Tibial nerve (tissue), 4 donors: ENCODE results near the gene JUN. TPM values are rescaled to one million over a fixed set of nuclear protein-coding genes. Genes with fewer than 3 reads are reported as not detected.

ENCODE experiments used
- DNase-seq, 2 donors: peaks; one replicate each; pipeline ENCODE4 v3.0.0-alpha.2; 2019; ENCODE audit warnings: low spot score in 2 of 2
- H3K27ac ChIP-seq, 4 donors: fragments of 200-600 bp; sonication (generic) in 3 of 4; one replicate each; pipeline ENCODE4 v1.5.1; 2017 to 2019; ENCODE audit warnings: mild to moderate bottlenecking in 1 of 4
- H3K27me3 ChIP-seq, 2 donors: fragments of 200-600 bp; sonication (generic) in 1 of 2; one replicate each; pipeline versions ENCODE4 v1.5.1 to v1.6.0; 2017 to 2019
- H3K36me3 ChIP-seq, 3 donors: fragments of 200-600 bp; sonication (generic); one replicate each; pipeline ENCODE4 v1.5.1; 2018 to 2019
- H3K4me1 ChIP-seq, 4 donors: fragments of 200-600 bp; sonication (generic) in 3 of 4; one replicate each; pipeline ENCODE4 v1.5.1; 2017 to 2019
- H3K4me3 ChIP-seq, 4 donors: fragments of 200-600 bp; sonication (generic) in 3 of 4; one replicate each; pipeline ENCODE4 v1.5.1; 2017 to 2019; ENCODE audit warnings: mild to moderate bottlenecking in 1 of 4, moderate library complexity in 1 of 4
- H3K9me3 ChIP-seq, 4 donors: fragments of 200-600 bp; sonication (generic) in 3 of 4; one replicate each; pipeline ENCODE4 v1.5.1; 2017 to 2019
- EP300 ChIP-seq, 2 donors: sonication (generic); formaldehyde crosslinking; IDR thresholded peaks; one replicate each; pipeline ENCODE4 v1.6.1; 2017; ENCODE audit warnings: antibody characterized with exemption in 2 of 2, mild to moderate bottlenecking in 1 of 2
- POLR2A ChIP-seq, 2 donors: fragments of 450-650 bp; IDR thresholded peaks; one replicate each; pipeline ENCODE4 v1.6.1; 2017; ENCODE audit warnings: antibody characterized with exemption in 2 of 2, mild to moderate bottlenecking in 2 of 2, moderate library complexity in 2 of 2
- WGBS, 2 donors: methylation state at CpG; one replicate each; pipeline ENCODE4 v1.1.5; 2018; 5-methylcytosine and 5-hydroxymethylcytosine counted together
- total RNA-seq, 4 donors: library from RNA; depleted of rRNA; stranded (reverse); fragments of >200 nt; gene quantifications; one replicate each; pipeline ENCODE4 v1.1.0, GENCODE V29; 2016
- TF ChIP-seq, protein P1 (sequence below), 5 experiments: fragments of 200-600 bp in 3 of 5; fragments of 450-650 bp in 2 of 5; sonication (generic) in 3 of 5; IDR thresholded peaks; one replicate each; pipeline ENCODE4 v1.5.1; 2016 to 2019; ENCODE audit warnings: antibody characterized with exemption in 5 of 5, mild to moderate bottlenecking in 3 of 5, moderate library complexity in 2 of 5

JUN gene
- total RNA-seq = 100 to 1,000 TPM; 169 to 267 (median 192) TPM

DNA sequence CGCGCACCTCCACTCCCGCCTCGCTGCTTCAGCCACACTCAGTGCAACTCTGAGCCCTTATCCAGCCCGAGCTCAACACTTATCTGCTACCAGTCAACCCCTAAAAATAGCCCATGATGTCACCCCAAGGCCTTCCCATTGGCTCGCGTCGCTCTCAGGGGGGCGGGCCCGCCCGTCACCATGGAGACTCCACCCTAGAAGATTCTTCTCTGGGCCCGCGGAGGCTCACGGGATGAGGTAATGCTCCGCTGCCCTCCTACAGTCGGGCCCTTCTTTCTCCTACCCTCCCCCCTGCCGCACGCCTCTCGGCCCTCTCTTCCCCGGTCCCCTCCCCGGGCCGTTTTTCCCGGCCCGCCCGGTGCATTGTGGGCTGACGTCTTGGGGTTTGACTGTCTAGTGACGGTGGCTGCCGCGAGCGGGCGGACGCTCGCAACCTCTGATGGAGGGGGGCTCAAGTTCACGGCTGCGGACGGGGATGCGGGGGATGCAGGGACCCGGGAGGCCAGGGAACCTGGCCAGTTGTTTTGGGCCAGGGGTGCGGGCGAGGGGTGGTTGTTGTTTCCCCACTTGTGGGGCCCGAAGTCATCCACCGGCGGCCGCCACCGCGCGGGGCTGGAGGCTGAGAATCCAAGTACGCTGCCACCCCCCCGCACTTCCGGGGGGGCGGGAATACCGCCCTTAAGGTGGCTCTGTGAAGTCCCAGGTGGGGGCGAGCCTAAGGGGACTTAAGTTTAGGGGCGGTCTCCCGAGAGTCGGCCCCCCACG is at the start of gene JUN:
Gene JUN, minus strand, starts transcription at position 55 of the 765 bp plus-strand sequence. CDS start 977 bp downstream, outside the sequence.
- Histone ChIP-seq H3K36me3 (peaks cover 0 to 14% (median 0%) of the 10 kb centered on the region in 3 donors), H3K27ac (peak within 1 kb of the TSS; percentile 98 to 100 (median 100)), H3K4me3 (peak within 1 kb of the TSS; percentile 77 to 97 (median 84)), H3K27me3 (no peaks in the 10 kb centered on the region), H3K4me1 (peaks cover 0 to 30% (median 16%) of the 10 kb centered on the region in 4 donors), H3K9me3 (peaks cover 0 to 12% (median 0%) of the 10 kb centered on the region in 4 donors)
- WGBS, 2 donors = 0 to 1% methylated on average over 30 to 48 of the region's 57 CpGs
- peak; percentile 99 to 100 for DNase-seq
- peak; percentile 92 to 100 for TF ChIP-seq EP300 (IDR thresholded peaks at IDR 0.05)
- peak; percentile 98 to 99 for TF ChIP-seq POLR2A (IDR thresholded peaks at IDR 0.05)
- TF ChIP-seq, protein P1, sequence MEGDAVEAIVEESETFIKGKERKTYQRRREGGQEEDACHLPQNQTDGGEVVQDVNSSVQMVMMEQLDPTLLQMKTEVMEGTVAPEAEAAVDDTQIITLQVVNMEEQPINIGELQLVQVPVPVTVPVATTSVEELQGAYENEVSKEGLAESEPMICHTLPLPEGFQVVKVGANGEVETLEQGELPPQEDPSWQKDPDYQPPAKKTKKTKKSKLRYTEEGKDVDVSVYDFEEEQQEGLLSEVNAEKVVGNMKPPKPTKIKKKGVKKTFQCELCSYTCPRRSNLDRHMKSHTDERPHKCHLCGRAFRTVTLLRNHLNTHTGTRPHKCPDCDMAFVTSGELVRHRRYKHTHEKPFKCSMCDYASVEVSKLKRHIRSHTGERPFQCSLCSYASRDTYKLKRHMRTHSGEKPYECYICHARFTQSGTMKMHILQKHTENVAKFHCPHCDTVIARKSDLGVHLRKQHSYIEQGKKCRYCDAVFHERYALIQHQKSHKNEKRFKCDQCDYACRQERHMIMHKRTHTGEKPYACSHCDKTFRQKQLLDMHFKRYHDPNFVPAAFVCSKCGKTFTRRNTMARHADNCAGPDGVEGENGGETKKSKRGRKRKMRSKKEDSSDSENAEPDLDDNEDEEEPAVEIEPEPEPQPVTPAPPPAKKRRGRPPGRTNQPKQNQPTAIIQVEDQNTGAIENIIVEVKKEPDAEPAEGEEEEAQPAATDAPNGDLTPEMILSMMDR (IDR thresholded peaks at IDR 0.05) = peak in 2 of 5 experiments; percentile 15 to 53

DNA sequence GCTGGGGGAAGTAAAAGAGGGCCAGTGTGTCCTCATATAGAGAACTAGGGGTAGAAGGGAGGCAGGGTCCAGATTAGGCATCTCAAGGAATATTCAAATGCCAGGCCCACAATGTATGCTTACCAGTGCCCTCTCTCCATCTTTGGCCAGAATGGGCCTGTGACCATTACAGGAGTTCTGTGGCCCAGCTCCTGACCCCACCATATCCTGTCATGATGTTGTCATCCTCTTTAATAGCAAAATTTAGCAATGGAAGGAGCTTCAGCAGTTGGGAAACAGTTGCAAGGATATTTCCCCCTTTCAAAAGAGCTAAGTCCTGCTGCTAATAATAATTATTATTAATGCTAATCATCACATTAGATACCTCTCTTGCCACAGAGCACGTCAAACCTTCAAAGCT is 49.3 kb upstream of the JUN start:
- Histone ChIP-seq H3K27ac (no peak overlapping the region), H3K4me1 (no peaks in the 10 kb centered on the region), H3K27me3 (no peaks in the 10 kb centered on the region), H3K36me3 (no peaks in the 10 kb centered on the region), H3K9me3 (peaks cover 0 to 3% (median under 1%) of the 10 kb centered on the region in 4 donors), H3K4me3 (no peak overlapping the region)
- TF ChIP-seq, protein P1 (IDR thresholded peaks at IDR 0.05) = no peak
- no peak for TF ChIP-seq POLR2A (IDR thresholded peaks at IDR 0.05)
- TF ChIP-seq EP300 (IDR thresholded peaks at IDR 0.05) = no peak
- no peak for DNase-seq
- WGBS, 2 donors = 94 to 100% methylated on average over 1 of the region's 1 CpG

DNA sequence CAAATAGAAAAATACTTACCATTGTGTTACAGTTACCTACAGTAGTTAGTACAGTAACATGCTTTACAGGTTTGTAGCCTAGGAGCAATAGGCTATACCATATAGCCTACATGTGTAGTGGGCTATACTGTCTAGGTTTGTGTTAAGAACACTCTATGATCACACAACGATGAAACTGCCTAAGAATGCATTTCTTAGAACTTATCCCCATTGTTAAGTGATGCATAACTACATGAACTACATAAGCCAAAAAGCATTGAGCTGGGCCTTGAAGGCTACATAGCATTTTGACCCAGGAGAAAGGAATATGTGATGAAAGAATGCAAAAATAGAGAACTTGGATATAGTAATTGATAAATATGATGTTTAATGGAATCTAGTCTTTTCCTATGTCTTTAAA is 46.4 kb upstream of the JUN start:
- no peak overlapping the region for H3K4me3 ChIP-seq
- no peaks in the 10 kb centered on the region for H3K27me3 ChIP-seq
- DNase-seq = no peak
- H3K4me1 ChIP-seq = no peaks in the 10 kb centered on the region
- WGBS, 2 donors = 63 to 64% methylated on average over 1 of the region's 1 CpG
- H3K9me3 ChIP-seq = peaks cover 0 to 17% (median 6%) of the 10 kb centered on the region in 4 donors
- TF ChIP-seq, protein P1 (IDR thresholded peaks at IDR 0.05) = no peak
- TF ChIP-seq POLR2A (IDR thresholded peaks at IDR 0.05) = no peak
- TF ChIP-seq EP300 (IDR thresholded peaks at IDR 0.05) = no peak
- H3K27ac ChIP-seq = no peak overlapping the region
- H3K36me3 ChIP-seq = no peaks in the 10 kb centered on the region

DNA sequence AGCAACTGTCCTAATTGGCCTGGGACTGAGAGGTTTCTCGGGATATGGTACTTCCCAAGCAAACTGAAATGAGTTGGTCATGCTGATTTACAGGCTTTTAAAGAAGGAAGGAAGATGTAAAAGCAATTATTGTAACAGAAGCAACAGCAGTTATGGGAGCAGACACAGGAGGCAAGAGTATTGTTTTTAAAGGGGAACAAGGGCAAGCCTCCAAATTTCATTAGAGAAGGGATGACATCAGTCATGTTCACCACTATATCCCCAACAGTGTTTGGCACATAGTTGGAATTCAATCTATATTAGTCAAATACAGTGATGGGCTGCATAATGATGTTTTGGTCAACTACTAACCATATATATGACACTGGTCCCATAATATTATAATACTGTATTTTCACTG is 46.0 kb upstream of the JUN start:
- H3K4me1 ChIP-seq = no peaks in the 10 kb centered on the region
- TF ChIP-seq, protein P1 (IDR thresholded peaks at IDR 0.05) = no peak
- TF ChIP-seq EP300 (IDR thresholded peaks at IDR 0.05) (no peak), POLR2A (IDR thresholded peaks at IDR 0.05) (no peak)
- H3K4me3 ChIP-seq = no peak overlapping the region
- no peaks in the 10 kb centered on the region for H3K27me3 ChIP-seq
- 71 to 73% methylated on average over 1 of the region's 1 CpG for WGBS, 2 donors
- H3K27ac ChIP-seq = no peak overlapping the region
- no peaks in the 10 kb centered on the region for H3K36me3 ChIP-seq
- peaks cover 0 to 17% (median 6%) of the 10 kb centered on the region in 4 donors for H3K9me3 ChIP-seq
- no peak for DNase-seq

DNA sequence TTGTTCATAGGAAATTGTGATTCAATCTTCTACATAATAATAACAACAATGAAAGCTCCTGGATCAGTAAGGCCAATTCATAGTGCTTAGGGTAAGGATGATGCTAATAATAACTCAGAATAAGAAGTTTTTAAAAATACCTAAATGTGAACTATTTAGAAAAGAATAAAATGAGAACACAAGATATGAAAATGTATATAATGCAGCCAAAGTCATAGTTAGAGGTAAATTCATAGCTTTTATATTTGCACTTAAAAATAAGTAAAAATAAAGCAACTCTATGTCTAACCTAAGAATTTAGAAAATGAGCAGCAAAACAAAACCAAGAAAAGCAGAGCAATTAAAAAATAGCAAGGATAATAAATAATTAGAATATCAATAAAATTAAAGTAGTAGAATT is 43.5 kb upstream of the JUN start:
- DNase-seq = no peak
- H3K4me1 ChIP-seq = no peaks in the 10 kb centered on the region
- H3K27me3 ChIP-seq = no peaks in the 10 kb centered on the region
- no peaks in the 10 kb centered on the region for H3K36me3 ChIP-seq
- TF ChIP-seq POLR2A (IDR thresholded peaks at IDR 0.05) = no peak
- no peak for TF ChIP-seq EP300 (IDR thresholded peaks at IDR 0.05)
- no peak overlapping the region for H3K4me3 ChIP-seq
- H3K9me3 ChIP-seq = peaks cover 0 to 17% (median 6%) of the 10 kb centered on the region in 4 donors
- H3K27ac ChIP-seq = no peak overlapping the region
